GM19351 (cell line): ENCODE measurements around the gene SMIM5.
"Not testable (repeated sequence)": the region's sequence is repeated elsewhere in the genome, so short reads cannot be mapped to it uniquely, and the experiment has no call there.

Source experiments
- ATAC-seq: cut with Tn5 transposase; IDR thresholded peaks from one replicate; pipeline ENCODE4 v1.9.1; 2021; ENCODE audit warnings: mild to moderate bottlenecking, moderate library complexity; ENCODE audit not compliant: unreplicated experiment

The SMIM5 gene, protein sequence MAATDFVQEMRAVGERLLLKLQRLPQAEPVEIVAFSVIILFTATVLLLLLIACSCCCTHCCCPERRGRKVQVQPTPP

DNA sequence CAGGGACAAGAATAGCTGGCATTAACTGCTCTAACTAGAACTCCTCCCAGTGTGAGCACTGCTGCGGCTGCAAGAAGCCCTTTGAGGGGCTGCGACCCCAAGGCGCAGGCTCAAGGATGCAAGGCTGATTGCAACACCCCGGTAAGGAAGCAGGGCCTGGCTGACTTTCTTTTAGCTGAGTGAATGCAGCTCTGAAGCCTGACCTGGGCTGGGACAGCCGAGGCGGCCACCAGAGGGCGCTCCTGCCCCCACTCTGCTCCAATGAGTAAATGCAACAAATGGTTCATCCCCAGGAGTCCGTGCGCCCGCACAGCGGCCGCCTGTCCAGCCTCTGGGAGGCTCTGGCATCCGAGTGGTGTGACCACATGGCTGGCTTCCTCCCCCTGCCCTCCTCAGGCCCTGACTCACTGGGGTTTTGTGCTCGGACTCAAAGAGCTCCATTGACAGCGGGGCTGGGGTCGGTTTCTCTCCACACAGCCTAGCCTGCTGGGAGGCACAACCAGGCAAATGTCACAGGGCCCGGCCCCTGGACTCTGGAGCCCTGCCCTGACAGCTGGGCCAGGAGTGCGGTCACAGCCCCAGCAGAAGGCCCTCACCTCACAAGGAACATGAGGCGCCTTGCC is at the start of gene SMIM5:
SMIM5 (plus strand) TSS at position 572 of the 623 bp plus-strand sequence. CDS start 6,768 bp downstream, outside the sequence.
- peak; percentile 60 for ATAC-seq

DNA sequence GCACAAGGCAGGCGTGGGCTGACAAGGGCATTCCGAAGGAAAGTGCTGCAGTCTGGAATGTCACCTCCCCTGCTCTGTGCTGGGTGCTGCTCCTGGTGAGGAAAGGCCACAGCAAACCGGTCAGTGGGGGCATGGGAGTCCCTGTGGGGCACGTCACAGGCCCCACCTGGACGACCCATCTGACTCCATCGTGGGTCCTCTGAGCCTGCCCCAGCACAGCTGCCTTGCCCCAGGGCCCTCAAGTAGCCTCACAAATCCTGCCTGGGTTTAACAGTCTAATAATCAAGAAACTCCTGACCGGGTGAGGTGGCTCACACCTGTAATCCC is 48.4 kb upstream of the SMIM5 start:
- no peak for ATAC-seq

- ATAC-seq: no peak
Measured at GRCh38 chr17:75587675-75588595, 45.3 kb upstream of the SMIM5 start, which contains the start of gene MYO15B. MYO15B (plus strand) TSS chr17:75587800; CDS start chr17:75588058, 258 bp downstream.

GRCh38 chr17:75588596-75589011 is 44.6 kb upstream of the SMIM5 start:
- ATAC-seq: peak; percentile 14

DNA sequence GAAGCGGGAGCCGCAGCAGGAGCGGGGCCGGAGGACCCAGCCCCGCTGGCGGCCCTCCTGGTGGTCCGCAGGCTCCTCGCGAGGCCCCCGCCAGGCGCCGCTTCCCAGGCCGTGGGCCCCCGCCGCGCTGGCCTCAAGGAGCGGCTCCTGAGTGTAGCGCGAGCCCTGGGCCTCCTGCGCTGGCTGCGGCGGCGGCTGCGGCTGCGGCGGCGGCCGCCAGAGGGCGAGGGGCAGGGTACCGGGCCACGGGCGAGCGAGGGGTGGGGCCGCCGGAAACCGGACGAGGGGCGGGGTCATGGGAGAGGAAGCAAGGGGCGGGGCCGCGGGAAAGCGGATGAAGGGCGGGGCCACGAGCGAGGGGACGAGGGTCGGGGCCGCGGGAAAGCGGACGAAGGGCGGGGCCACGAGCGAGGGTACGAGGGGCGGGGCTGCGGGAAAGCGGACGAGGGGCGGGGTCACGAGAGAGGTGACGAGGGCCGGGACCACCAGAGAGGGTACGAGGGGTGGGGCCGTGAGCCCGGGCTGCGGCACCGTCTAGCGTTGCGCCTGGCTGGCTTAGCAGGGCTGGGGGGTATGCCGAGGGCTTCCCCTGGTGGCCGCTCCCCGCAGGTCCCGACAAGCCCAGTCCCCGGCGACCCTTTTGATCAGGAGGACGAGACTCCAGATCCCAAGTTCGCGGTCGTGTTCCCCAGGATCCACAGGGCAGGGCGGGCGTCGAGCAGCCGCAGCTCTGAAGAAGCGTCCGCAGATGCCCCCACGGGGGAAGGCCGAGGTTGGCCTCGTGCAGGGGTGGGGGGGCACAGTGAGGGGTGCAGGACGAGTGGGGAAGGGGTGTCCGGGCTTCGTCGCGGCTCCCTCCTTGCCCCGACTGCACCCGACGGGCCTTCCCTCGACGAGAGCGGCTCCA is 44.0 kb upstream of the SMIM5 start:
- peak; percentile 72 for ATAC-seq

DNA sequence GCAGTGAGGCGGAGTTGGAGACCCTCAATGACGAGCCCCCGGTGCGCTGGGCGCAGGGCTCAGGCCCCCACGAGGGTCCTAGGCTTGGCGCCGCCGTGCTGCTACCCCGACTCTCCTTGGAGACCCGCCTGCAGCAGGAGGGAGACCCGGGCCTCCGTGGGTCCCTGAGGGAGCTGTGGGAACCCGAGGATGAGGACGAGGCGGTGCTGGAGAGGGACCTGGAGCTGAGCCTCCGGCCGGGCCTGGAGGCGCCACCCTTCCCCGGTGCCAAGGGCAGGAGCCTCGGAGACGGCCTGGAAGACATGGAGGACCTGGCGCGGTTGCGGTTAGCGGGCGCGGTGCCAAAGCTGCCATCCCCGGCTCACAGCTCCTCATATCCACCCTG is 43.3 kb upstream of the SMIM5 start:
- no peak for ATAC-seq

- ATAC-seq: no peak
Measured at GRCh38 chr17:75590314-75590761, 42.9 kb upstream of the SMIM5 start.

DNA sequence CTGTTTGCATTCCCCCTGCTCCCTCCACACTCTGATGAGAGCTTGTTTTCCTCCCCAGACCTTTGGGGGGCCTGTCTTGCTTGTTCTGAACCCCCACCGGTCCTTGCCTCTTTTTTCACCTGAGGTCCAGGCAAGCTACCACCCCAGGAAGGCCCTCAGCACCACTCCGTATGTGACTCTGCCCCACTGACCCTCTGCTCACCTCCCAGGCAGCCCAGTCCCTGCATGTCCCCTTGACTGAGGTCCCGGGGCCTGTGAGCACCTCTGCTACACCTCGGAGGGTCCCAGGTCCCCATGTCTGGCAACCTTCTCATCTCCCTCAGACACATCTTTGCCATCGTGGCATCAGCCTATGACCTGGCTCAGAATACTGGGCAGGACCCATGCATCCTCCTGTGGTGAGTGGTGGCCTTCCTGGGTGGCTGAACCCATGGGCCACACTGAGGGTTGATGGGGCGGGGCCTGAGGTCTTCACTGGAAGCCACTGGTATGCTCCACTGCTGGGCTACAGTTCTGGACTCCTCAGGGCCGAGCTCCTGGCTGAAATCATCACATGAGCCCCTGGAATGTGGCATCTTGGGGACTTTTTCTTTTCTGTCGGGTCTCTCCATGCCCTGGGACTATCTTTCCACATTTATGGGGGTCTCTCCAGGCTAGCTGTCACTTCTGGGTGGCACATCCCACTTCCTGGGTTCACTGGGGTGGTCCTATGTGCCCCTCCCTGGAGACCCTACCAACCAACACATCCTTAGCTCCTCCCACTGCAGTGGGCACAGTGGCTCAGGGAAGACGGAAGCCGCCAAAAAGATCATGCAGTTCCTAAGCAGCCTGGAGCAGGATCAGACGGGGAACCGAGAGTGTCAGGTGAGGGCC is 42.1 kb upstream of the SMIM5 start:
- ATAC-seq: no peak

DNA sequence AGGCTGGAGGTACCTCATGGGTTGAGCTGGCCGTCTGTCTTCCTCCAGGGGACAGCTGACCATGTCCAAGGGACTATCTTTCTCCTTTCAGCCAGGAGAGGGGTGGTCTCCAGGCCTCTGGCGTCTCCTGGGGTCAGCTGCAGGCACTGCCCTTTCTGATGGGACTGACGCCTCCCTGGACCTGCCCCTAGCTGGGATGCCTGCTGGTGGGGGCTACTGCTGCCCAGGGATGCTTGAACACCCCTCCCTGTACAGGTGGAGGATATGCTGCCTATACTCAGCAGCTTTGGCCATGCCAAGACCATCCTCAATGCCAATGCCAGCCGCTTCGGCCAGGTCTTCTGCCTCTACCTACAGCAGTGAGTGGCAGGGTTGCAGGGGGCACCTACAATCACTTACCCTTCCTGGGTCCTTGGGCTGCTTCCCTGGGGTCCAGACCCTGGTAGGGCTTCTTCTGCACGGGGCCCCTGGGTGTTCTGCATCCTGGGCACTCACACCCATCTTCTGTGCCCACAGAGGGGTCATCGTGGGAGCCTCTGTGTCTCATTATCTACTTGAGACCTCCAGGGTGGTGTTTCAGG is 41.4 kb upstream of the SMIM5 start:
- no peak for ATAC-seq

DNA sequence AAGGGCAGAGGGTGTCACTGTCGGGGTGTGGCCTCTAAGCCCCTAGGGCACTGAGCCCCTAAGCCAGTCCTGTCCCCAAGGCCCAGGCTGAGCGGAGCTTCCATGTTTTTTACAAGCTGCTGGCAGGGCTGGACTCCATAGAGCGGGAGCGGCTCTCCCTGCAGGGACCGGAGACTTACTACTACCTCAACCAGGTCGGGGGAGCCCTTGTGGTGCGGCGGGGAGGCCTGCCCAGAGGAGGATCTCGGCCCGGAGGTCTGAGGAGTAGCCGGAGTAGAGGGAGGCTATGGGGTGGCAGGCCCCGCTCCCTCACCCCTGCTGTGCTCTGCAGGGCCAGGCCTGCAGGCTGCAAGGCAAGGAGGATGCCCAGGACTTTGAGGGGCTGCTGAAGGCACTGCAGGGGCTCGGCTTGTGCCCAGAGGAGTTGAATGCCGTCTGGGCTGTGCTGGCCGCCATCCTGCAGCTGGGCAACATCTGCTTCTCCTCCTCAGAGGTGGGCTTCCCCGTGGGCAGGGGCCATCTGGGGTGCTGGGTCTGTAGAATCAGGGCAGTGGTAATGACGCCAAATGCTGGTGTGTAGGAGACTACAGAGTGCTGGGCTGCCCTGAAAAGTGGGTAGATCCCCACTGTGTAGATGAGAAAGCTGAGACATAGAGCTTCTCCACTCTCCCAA is 40.8 kb upstream of the SMIM5 start:
- no peak for ATAC-seq

DNA sequence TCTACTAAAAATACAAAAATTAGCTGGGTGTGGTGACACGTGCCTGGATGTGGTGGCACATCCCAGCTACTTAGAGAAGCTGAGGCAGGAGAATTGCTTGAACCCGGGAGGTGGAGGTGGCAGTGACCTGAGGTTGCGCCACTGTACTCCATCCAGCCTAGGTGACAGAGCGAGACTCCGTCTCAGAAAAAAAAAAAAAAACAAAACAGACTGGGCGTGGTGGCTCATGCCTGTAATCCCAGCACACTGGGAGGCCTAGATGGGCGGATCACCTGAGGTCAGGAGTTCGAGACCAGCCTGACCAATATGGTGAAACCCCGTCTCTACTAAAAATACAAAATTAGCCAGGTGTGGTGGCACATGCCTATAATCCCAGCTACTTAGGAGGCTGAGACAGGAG is 39.8 kb upstream of the SMIM5 start:
- ATAC-seq: not testable (repeated sequence)

DNA sequence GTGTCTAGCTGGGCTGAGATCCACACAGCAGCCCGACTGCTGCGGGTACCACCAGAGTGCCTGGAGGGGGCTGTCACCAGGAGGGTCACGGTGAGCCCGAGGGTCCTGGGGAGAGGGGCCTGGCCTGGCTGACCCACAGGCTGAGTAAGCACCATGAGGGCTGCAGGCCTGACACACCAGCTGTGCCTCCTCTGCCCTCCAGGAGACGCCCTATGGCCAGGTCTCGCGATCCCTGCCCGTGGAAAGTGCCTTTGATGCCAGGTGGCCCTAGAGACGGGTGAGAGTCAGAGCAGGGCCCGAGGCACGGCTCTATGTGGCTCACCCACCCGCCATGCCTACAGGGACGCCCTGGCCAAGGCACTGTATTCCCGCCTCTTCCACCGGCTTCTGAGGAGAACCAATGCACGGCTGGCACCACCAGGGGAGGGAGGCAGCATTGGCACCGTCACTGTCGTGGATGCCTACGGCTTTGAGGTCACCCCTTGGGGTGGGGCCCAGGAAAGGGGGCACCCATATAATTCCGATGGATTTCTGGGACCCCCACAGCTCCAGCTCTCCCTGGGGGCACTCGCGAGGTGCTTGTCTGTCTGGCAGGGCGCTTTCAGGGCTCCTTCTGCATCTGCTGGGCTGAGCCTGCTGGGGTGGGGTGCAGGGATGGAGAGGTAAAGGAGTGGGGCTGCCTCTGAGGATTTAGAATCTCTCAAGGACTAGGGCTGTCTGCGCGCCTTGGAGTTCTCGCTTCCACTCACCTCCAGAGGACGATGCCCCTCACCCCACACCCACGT is 38.5 kb upstream of the SMIM5 start:
- ATAC-seq: no peak

GRCh38 chr17:75595284-75595919 is 37.8 kb upstream of the SMIM5 start:
- ATAC-seq: no peak

- no peak for ATAC-seq
Measured at GRCh38 chr17:75595920-75596313, 37.3 kb upstream of the SMIM5 start.

- no peak for ATAC-seq
Measured at GRCh38 chr17:75596320-75597087, 36.7 kb upstream of the SMIM5 start.

DNA sequence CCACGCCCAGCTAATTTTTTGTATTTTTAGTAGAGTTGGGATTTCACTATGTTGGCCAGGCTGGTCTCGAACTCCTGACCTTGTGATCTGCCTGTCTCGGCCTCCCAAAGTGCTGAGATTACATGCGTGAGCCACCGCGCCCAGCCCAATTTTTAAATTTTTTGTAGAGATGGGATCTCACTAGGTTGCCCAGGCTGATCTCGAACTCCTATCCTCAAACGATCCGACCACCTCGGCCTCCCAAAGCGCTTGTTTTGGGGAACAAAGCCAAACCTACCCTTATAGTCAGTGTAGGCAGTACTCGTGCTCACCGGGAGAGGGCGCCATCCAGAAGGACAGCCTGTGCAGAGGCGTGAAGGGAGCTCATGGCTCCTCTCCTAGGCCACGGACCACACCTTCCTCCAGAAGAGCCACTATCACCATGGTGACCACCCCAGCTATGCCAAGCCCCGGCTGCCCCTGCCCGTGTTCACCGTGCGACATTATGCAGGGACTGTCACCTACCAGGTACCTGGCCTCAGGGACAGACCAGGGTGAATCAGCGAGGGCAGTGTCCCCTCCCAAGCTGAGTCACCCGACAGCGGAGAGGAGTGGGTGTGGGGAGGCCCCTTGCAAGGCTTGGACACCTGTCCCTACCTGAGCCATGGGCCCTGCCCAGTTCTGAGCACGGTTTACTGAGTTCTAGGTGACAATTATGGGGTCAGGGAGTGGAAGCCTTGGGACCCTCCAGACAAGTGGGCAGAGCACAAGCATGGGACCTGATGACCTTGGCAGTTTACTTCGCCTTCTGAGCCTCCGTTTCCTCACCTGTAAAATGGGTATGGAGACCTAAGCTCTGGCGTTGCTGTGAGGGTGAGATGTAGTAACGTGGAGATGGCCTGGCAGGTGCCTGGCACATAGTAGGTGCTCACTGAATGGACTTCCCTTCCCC is 31.9 kb upstream of the SMIM5 start:
- peak; percentile 51 for ATAC-seq
